Brain microvascular endothelial cell (primary cell): Measurements from ENCODE around the gene DPP10.

Experiments
- DNase-seq: peaks from one replicate; pipeline ENCODE4 v3.0.0-alpha.2; 2020
- H3K27ac ChIP-seq: fragments of 250-450 bp; sonication (Bioruptor Pico); 2 replicates; pipeline ENCODE4 v1.5.1; 2020; ENCODE audit warnings: mild to moderate bottlenecking, moderate library complexity
- H3K27me3 ChIP-seq: fragments of 250-450 bp; sonication (Bioruptor Pico); replicated peaks from 2 replicates; pipeline ENCODE4 v1.5.1; 2020; ENCODE audit warnings: mild to moderate bottlenecking
- H3K36me3 ChIP-seq: fragments of 250-450 bp; sonication (Bioruptor Pico); replicated peaks from 2 replicates; pipeline ENCODE4 v1.5.1; 2020; ENCODE audit warnings: mild to moderate bottlenecking
- H3K4me3 ChIP-seq: 2 replicates; pipeline ENCODE4 v1.5.1; 2011; ENCODE audit warnings: low read depth, mild to moderate bottlenecking, control low read depth, low read length, moderate library complexity
- in situ Hi-C: cut with HindIII; loops from 2 replicates; pipeline ENCODE4 v1.10.0; 2017; ENCODE audit warnings: low sequenced_read_pairs, low pct_ligation_motif_present
- TF ChIP-seq, protein P1 (sequence below): IDR thresholded peaks from 2 replicates; pipeline ENCODE4 v1.5.1; 2011; ENCODE audit warnings: low read depth, mild to moderate bottlenecking, moderate library complexity, low read length, control low read depth, inconsistent platforms; ENCODE audit errors: missing control alignments

The DPP10 gene

DNA sequence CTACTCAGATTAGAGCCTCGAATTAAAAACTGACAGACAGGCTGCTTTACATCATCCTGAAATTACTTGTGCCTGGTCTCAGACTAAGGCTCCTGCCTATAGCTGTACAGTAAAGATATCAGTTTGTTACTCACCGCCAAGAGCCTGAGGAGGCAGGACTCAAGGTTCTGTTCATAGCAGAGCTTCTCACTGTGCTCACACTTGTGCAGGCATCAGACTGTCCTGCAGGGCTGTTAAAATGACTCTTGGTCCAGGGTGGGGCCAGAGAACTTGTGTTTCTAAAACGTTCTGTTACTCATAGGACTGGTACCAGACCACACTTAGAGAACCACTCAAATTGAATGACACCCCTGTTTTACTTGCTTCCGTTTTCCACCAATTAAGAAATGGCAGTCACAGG lies 310.0 kb downstream of the DPP10 start:
- in situ Hi-C loops = no loop called here
- DNase-seq = no peak
- Histone ChIP-seq H3K27me3 (no peaks in the 10 kb centered on the region), H3K27ac (no peak overlapping the region), H3K4me3 (no peak overlapping the region), H3K36me3 (no peaks in the 10 kb centered on the region)
- TF ChIP-seq, protein P1, sequence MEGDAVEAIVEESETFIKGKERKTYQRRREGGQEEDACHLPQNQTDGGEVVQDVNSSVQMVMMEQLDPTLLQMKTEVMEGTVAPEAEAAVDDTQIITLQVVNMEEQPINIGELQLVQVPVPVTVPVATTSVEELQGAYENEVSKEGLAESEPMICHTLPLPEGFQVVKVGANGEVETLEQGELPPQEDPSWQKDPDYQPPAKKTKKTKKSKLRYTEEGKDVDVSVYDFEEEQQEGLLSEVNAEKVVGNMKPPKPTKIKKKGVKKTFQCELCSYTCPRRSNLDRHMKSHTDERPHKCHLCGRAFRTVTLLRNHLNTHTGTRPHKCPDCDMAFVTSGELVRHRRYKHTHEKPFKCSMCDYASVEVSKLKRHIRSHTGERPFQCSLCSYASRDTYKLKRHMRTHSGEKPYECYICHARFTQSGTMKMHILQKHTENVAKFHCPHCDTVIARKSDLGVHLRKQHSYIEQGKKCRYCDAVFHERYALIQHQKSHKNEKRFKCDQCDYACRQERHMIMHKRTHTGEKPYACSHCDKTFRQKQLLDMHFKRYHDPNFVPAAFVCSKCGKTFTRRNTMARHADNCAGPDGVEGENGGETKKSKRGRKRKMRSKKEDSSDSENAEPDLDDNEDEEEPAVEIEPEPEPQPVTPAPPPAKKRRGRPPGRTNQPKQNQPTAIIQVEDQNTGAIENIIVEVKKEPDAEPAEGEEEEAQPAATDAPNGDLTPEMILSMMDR = no peak

DNA sequence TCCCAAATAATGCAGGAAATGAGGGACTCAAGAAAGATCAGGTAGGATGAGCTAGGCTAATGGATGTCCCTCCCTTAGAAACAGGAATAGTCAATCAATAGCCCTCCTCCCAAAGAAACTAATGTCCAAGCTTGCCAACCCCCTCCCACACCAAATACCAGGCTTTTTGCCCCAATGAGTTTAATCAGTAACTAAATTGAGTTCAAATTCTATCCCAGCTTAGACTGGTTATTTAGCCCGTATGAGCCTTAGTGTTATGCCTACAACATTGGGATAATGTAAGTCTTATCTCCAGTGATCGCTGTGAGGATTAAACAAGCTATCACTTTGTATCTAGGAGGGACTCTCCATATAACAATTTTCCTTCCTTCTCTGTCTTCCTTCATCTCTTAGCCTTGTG lies 310.7 kb downstream of the DPP10 start:
- DNase-seq = no peak
- no peak overlapping the region for H3K4me3 ChIP-seq
- in situ Hi-C loops = no loop called here
- H3K36me3 ChIP-seq = no peaks in the 10 kb centered on the region
- H3K27ac ChIP-seq = no peak overlapping the region
- H3K27me3 ChIP-seq = no peaks in the 10 kb centered on the region
- TF ChIP-seq, protein P1 = no peak

DNA sequence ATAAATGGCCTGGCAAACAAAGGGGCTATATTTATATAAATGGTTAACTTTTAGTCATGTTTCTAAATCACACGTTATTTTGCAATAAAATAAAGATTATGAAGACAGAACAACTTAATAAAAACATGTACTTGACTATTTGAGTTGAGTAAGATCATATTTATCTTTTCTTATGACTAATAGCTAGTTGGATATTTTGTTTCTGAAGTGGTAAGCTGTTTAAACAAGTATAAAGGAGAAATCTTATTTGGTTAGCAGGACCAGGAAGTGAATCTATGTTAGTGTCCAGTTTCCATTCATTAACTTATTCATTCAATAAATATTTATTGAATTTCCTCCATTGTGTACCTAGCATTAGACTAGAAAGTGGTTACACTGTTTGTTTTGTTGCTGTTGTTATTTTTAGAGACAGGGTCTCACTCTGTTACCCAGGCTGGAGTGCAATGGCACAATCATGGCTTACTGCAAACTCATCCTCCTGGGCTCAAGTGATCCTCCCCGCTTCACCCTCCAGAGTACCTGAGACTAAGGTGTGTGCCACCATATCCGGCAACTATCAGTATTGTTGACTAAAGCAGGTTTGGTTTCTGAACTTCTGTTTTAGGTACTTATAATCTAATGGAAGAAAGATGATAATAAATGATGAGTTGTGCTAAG lies 312.6 kb downstream of the DPP10 start:
- no peak for DNase-seq
- Histone ChIP-seq H3K27ac (no peak overlapping the region), H3K27me3 (no peaks in the 10 kb centered on the region), H3K36me3 (no peaks in the 10 kb centered on the region), H3K4me3 (no peak overlapping the region)
- TF ChIP-seq, protein P1 = no peak
- in situ Hi-C loops = no loop called here

DNA sequence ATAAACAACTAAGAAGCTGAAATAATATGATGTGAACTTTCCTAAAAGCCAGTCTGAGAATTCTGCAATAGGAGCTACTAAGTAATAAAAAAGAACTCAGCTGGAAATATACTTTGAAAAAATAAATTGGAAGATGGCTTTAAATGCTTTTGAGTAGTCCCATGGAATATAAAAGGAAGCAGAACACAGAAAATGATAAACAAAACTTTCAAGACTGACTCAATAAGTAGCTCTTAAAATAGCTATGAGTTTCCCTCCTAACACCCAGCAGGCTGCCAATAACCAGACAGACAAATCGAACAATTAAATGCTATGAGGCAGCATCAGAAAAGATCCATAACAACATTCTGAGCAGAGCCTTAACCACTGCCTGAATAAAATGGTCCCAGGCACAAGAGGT lies 319.9 kb downstream of the DPP10 start:
- H3K27ac ChIP-seq = no peak overlapping the region
- no peak overlapping the region for H3K4me3 ChIP-seq
- H3K36me3 ChIP-seq = no peaks in the 10 kb centered on the region
- H3K27me3 ChIP-seq = no peaks in the 10 kb centered on the region
- no peak for DNase-seq
- TF ChIP-seq, protein P1 = no peak
- in situ Hi-C loops = no loop called here

DNA sequence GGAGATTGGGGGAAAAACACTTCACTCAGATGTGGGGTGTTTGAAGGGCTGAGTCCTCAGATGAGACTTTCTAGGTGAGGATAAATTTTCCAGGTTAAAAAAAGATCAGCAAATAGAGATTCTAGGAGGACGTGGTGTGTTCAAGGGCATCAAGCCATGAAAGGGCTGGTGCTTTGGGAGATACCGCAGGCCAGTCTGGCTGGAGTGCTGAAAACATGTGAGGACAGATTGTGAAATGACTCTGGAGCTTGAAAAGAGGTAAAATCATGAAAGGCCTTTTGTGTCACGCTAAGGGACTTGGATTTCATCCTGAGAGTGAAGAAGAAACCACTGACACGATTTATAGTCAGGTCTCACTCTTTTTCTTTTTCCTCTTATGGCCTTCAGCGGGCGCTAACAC lies 320.5 kb downstream of the DPP10 start:
- Histone ChIP-seq H3K36me3 (no peaks in the 10 kb centered on the region), H3K27me3 (no peaks in the 10 kb centered on the region), H3K4me3 (no peak overlapping the region), H3K27ac (no peak overlapping the region)
- in situ Hi-C loops = no loop called here
- DNase-seq = no peak
- TF ChIP-seq, protein P1 = no peak

GRCh38 chr2:114769110-114769509 lies 326.7 kb downstream of the DPP10 start:
- in situ Hi-C loops = no loop called here
- no peak for DNase-seq
- H3K27me3 ChIP-seq = no peaks in the 10 kb centered on the region

More at GRCh38 chr2:114769110-114769509, 326.7 kb downstream of the DPP10 start:
- Histone ChIP-seq H3K4me3 (no peak overlapping the region), H3K27ac (no peak overlapping the region), H3K36me3 (no peaks in the 10 kb centered on the region)
- TF ChIP-seq, protein P1 = no peak
